Epithelial cell of umbilical artery (primary cell): ENCODE measurements around the gene CLDN18. TPM values are rescaled to one million over a fixed set of nuclear protein-coding genes. Genes with fewer than 3 reads are reported as not detected.

Source experiments
- total RNA-seq: library from RNA; depleted of rRNA; stranded (reverse); fragments of >200 nt; gene quantifications from 2 replicates; pipeline ENCODE4 v1.2.3, GENCODE V29; 2014

Gene CLDN18
- total RNA-seq: not detected in 2 replicates

DNA sequence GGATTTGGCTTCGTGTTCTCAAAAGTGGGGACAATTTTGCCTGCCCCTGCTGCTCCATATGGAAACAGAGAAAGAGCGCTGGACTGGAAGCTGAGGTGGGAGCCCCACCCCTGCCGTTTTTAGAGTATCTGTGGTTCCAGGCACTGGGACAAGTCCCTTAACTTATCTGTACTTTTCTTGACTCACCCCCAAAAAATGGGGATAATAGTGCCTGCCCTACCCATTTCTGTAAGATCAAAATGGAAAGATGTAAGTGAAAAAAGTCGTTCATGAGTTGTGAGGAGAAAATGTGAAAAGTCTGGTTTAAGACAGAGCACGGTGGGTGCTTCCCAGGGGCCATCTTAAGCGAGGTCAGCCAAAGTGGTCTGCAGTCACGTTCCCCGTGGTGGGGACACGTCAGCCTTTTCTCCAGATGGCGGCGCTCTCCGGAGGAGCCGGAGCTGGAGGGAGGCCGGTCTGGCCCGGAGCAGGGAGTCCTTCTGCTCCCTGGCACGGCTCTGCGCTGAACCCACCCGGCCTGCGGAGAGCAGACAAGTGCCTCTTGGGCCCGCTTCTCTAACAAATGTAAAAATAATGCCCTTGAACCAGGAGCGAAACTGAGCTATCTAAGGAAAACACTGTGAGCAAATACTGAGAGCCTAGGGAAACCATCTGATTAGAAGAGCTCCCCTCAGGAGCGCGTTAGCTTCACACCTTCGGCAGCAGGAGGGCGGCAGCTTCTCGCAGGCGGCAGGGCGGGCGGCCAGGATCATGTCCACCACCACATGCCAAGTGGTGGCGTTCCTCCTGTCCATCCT lies at the start of gene CLDN18:
Gene CLDN18 (plus strand): TSS at position 690 of the 797 bp plus-strand sequence. CDS start 61 bp downstream, at position 751.

Other genes starting within 250 kb of the CLDN18 start
- gene SOX14, start 245.8 kb upstream of the CLDN18 start, total RNA-seq: not detected in 2 replicates
- 8.8 and 16.0 TPM in 2 replicates for gene DZIP1L, start 105.4 kb downstream of the CLDN18 start, total RNA-seq
- not detected in 2 replicates for gene A4GNT, start 122.2 kb downstream of the CLDN18 start, total RNA-seq
- gene DBR1, start 164.8 kb downstream of the CLDN18 start, total RNA-seq: 18.5 and 24.0 TPM in 2 replicates
- 45.8 and 59.0 TPM in 2 replicates for gene ARMC8, start 177.1 kb downstream of the CLDN18 start, total RNA-seq